Choroid plexus epithelial cell (primary cell): ENCODE data around the gene SMURF2.
"Not testable (repeated sequence)": the region's sequence is repeated elsewhere in the genome, so short reads cannot be mapped to it uniquely, and the experiment has no call there.

Source experiments
- DNase-seq: peaks from one replicate; pipeline ENCODE4 v3.0.0-alpha.2; 2010; ENCODE audit warnings: low read depth
- H3K4me3 ChIP-seq: 2 replicates; pipeline ENCODE4 v1.5.1; 2011; ENCODE audit warnings: low read depth, mild to moderate bottlenecking, control low read depth, low read length, moderate library complexity
- CTCF ChIP-seq: conservative IDR thresholded peaks from 2 replicates; pipeline ENCODE4 v1.5.1; 2011; ENCODE audit warnings: low read depth, mild to moderate bottlenecking, control low read depth, inconsistent platforms, low read length, moderate library complexity

Gene SMURF2

DNA sequence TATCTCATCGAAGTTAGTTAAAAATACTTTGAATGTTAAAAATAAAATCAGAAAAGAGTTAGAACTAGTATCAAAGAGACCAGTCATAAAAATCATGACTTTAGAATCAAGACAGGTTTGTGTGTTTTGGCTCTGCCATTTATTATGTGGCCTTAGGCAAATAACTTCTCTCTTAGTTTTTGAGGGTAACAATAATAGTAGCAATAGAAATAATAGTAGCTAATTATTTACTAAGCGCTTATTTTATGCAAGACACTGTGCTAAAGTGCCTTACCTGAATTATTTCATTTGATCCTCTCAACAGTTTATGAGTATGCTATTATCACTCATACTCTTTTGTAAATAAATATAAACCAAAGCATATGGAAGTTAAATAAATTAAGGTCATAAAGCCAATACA lies 77.0 kb downstream of the SMURF2 start:
- no peak for TF ChIP-seq CTCF
- DNase-seq, result no peak
- H3K4me3 ChIP-seq, result no peak overlapping the region

DNA sequence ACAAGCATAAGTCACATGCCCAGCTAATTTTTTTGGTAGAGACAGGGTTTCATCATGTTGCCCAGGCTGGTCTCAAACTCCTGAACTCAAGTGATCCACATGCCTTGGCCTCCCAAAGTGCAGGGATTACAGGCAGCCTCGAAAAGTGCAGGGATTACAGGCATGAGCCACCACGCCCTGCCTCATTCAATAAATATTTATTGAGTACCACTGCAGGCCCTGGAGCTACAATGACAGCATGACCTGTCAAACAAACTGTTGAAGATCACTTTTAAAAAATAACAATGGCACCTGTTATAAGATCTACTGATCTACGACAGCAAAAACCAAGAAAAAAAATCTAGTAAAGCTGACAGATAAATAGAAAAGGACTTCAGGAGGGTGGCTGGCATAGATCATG lies 79.1 kb downstream of the SMURF2 start:
- no peak overlapping the region for H3K4me3 ChIP-seq
- DNase-seq, result no peak
- TF ChIP-seq CTCF, result no peak

- DNase-seq, result no peak
- H3K4me3 ChIP-seq, result no peak overlapping the region
- TF ChIP-seq CTCF, result no peak
These were observed 81.5 kb downstream of the SMURF2 start for GRCh38 chr17:64580384-64581315.

GRCh38 chr17:64579917-64580316 lies 82.2 kb downstream of the SMURF2 start:
- no peak for TF ChIP-seq CTCF
- H3K4me3 ChIP-seq, result no peak overlapping the region
- DNase-seq, result no peak

DNA sequence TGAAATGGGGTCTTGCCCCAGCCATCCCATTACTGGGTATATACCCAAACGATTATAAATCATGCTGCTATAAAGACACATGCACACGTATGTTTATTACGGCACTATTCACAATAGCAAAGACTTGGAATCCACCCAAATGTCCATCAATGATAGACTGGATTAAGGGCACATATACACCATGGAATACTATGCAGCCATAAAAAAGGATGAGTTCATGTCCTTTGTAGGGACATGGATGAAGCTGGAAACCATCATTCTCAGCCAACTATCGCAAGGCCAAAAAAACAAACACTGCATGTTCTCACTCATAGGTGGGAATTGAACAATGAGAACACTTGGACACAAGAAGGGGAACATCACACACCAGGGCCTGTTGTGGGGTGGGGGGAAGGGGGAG lies 85.1 kb downstream of the SMURF2 start:
- not testable (repeated sequence) for DNase-seq, H3K4me3 ChIP-seq

- H3K4me3 ChIP-seq, result no peak overlapping the region
- no peak for TF ChIP-seq CTCF
- DNase-seq, result no peak
These were observed 86.7 kb downstream of the SMURF2 start for GRCh38 chr17:64575431-64575830.

- DNase-seq, result peak; percentile 20
- H3K4me3 ChIP-seq, result no peak overlapping the region
- no peak for TF ChIP-seq CTCF
These were observed 87.5 kb downstream of the SMURF2 start for GRCh38 chr17:64574646-64575045.
